IMR-90 (cell line): ENCODE data around the gene PHIP. TPM values are rescaled to one million over a fixed set of nuclear protein-coding genes. Genes with fewer than 3 reads are reported as not detected.

ENCODE experiments used
- ATAC-seq: fragments of 200-7000 bp; cut with Tn5 transposase; 2 replicates; pipeline ENCODE4 v1.9.1; 2020; ENCODE audit warnings: low read depth, mild to moderate bottlenecking, moderate library complexity
- BruUV-seq: library from RNA; stranded (reverse); fragments of 400-500 nt; replicated peaks from 2 replicates; lab custom pipeline; 2021; lab: Mats Ljungman, UMichigan
- CTCF ChIA-PET: fragments of 300-600 bp; formaldehyde crosslinking; extraction: SDS; loops from one replicate; lab custom pipeline; 2021; ENCODE audit warnings: antibody characterized with exemption; lab: Yijun Ruan, JAX
- POLR2A ChIA-PET: fragments of 300-600 bp; sonication (Branson Sonifier 250); formaldehyde crosslinking; loops from one replicate; lab custom pipeline; 2022; ENCODE audit warnings: antibody characterized with exemption; ENCODE audit not compliant: unreplicated experiment; lab: Charles Lee
- DNase-seq: peaks from one replicate; pipeline ENCODE4 v3.0.0; 2013
- H2AFZ ChIP-seq: replicated peaks from 2 replicates; pipeline ENCODE3; 2013; ENCODE audit warnings: low read length, mild to moderate bottlenecking; ENCODE audit not compliant: poor library complexity
- H2AK5ac ChIP-seq: 2 replicates; pipeline ENCODE4 v1.6.1; 2013; ENCODE audit warnings: low read depth, low read length, inconsistent platforms
- H2AK9ac ChIP-seq: replicated peaks from 2 replicates; pipeline ENCODE3; 2013; ENCODE audit warnings: mild to moderate bottlenecking, low read depth, low read length, moderate library complexity; ENCODE audit not compliant: poor library complexity
- H2BK120ac ChIP-seq: 2 replicates; pipeline ENCODE4 v1.6.1; 2013; ENCODE audit warnings: low read depth, low read length, inconsistent platforms
- H2BK15ac ChIP-seq: 3 replicates; pipeline ENCODE4 v1.6.1; 2013; ENCODE audit warnings: low read depth, low read length, inconsistent platforms
- H2BK20ac ChIP-seq: 2 replicates; pipeline ENCODE4 v1.6.1; 2013; ENCODE audit warnings: low read depth, mild to moderate bottlenecking, inconsistent platforms, low read length, moderate library complexity
- H2BK5ac ChIP-seq: 2 replicates; pipeline ENCODE4 v1.6.1; 2013; ENCODE audit warnings: mild to moderate bottlenecking, low read depth, low read length, inconsistent platforms; ENCODE audit not compliant: poor library complexity, severe bottlenecking
- H3K14ac ChIP-seq: replicated peaks from 2 replicates; pipeline ENCODE4 v1.6.1; 2013; ENCODE audit warnings: low read depth, low read length, inconsistent platforms
- H3K18ac ChIP-seq: 2 replicates; pipeline ENCODE4 v1.6.1; 2013; ENCODE audit warnings: low read depth, low read length, control low read depth
- H3K23ac ChIP-seq: 2 replicates; pipeline ENCODE4 v1.6.1; 2013; ENCODE audit warnings: low read depth, low read length, inconsistent platforms
- H3K27ac ChIP-seq: 2 replicates; pipeline ENCODE4 v1.5.1; 2013; ENCODE audit warnings: mild to moderate bottlenecking, control low read depth, low read length; ENCODE audit not compliant: insufficient read depth
- H3K27me3 ChIP-seq: 2 replicates; pipeline ENCODE4 v1.6.1; 2013; ENCODE audit warnings: low read length; ENCODE audit not compliant: control insufficient read depth, insufficient read depth
- H3K36me3 ChIP-seq: 2 replicates; pipeline ENCODE4 v1.6.1; 2013; ENCODE audit warnings: low read length, mixed read lengths; ENCODE audit not compliant: control insufficient read depth, insufficient read depth
- H3K4ac ChIP-seq: 2 replicates; pipeline ENCODE4 v1.6.1; 2013; ENCODE audit warnings: low read depth, low read length, inconsistent platforms
- H3K4me1 ChIP-seq: 2 replicates; pipeline ENCODE4 v1.6.1; 2013; ENCODE audit warnings: low read length, mixed read lengths; ENCODE audit not compliant: control insufficient read depth, insufficient read depth
- H3K4me2 ChIP-seq: 2 replicates; pipeline ENCODE4 v1.6.1; 2013; ENCODE audit warnings: low read depth, mild to moderate bottlenecking, control low read depth, low read length, moderate library complexity
- H3K4me3 ChIP-seq: 2 replicates; pipeline ENCODE4 v1.5.1; 2013; ENCODE audit warnings: low read depth, mild to moderate bottlenecking, control low read depth, low read length, moderate library complexity; ENCODE audit not compliant: insufficient read depth
- H3K56ac ChIP-seq: 2 replicates; pipeline ENCODE4 v1.6.1; 2013; ENCODE audit warnings: low read length, inconsistent platforms; ENCODE audit not compliant: insufficient read depth; ENCODE audit errors: extremely low read depth
- H3K79me1 ChIP-seq, 2 experiments: 2 replicates each; pipeline ENCODE4 v1.6.1; 2013; ENCODE audit warnings: low read length in 2 of 2, inconsistent platforms in 1 of 2, low read depth in 1 of 2
- H3K9ac ChIP-seq: 2 replicates; pipeline ENCODE4 v1.6.1; 2013; ENCODE audit warnings: low read depth, low read length, control low read depth
- H3K9me1 ChIP-seq: 2 replicates; pipeline ENCODE4 v1.6.1; 2013; ENCODE audit warnings: low read length, inconsistent platforms; ENCODE audit not compliant: insufficient read depth
- H3K9me3 ChIP-seq: 2 replicates; pipeline ENCODE4 v1.6.1; 2013; ENCODE audit warnings: low read length; ENCODE audit not compliant: control insufficient read depth, insufficient read depth
- H4K20me1 ChIP-seq: 2 replicates; pipeline ENCODE4 v1.6.1; 2013; ENCODE audit warnings: low read length, inconsistent platforms; ENCODE audit not compliant: insufficient read depth
- H4K5ac ChIP-seq: 2 replicates; pipeline ENCODE4 v1.6.1; 2013; ENCODE audit warnings: mild to moderate bottlenecking, low read depth, low read length, control low read depth
- H4K8ac ChIP-seq, 2 experiments: 2 replicates each; pipeline ENCODE4 v1.6.1; 2013; ENCODE audit warnings: low read depth in 2 of 2, low read length in 2 of 2, control low read depth in 1 of 2, inconsistent platforms in 1 of 2
- H4K91ac ChIP-seq: 2 replicates; pipeline ENCODE4 v1.6.1; 2013; ENCODE audit warnings: low read depth, low read length, inconsistent platforms; ENCODE audit not compliant: insufficient read depth
- BHLHE40 ChIP-seq: fragments of 150-350 bp; IDR thresholded peaks from 2 replicates; pipeline ENCODE4 v1.6.1; 2016; ENCODE audit warnings: mild to moderate bottlenecking, low read depth, low read length
- MAZ ChIP-seq: IDR thresholded peaks from 2 replicates; pipeline ENCODE4 v1.6.1; 2012; ENCODE audit warnings: low read depth, mild to moderate bottlenecking, low read length, improper control_type of control experiment, moderate library complexity, borderline replicate concordance
- MXI1 ChIP-seq: IDR thresholded peaks from 2 replicates; pipeline ENCODE4 v1.6.1; 2012; ENCODE audit warnings: low read depth, mild to moderate bottlenecking, low read length, moderate library complexity, borderline replicate concordance
- RCOR1 ChIP-seq: IDR thresholded peaks from 2 replicates; pipeline ENCODE4 v1.6.1; 2012; ENCODE audit warnings: mild to moderate bottlenecking, low read length, improper control_type of control experiment; ENCODE audit not compliant: insufficient replicate concordance
- WGBS, 2 experiments: methylation state at CpG; one replicate each; pipeline versions ENCODE4 v1.1.5 to v1.1.7; 2013; ENCODE audit warnings: missing lambda C conversion rate in 2 of 2; ENCODE audit not compliant: insufficient read length in 1 of 2; ENCODE audit errors: extremely low coverage in 2 of 2; 5-methylcytosine and 5-hydroxymethylcytosine counted together
- dilution Hi-C: fragments of 300-500 bp; cut with HindIII; formaldehyde crosslinking; loops from one replicate; pipeline ENCODE4 v1.14.3; 2018; ENCODE audit warnings: low sequenced_read_pairs; ENCODE audit not compliant: unreplicated experiment
- in situ Hi-C: fragments of 300-500 bp; cut with MboI; formaldehyde crosslinking; loops from 3 replicates; pipeline ENCODE4 v1.14.3; 2019; ENCODE audit warnings: low sequenced_read_pairs, inconsistent platforms, mixed read lengths
- intact Hi-C: fragments of 100-400 bp; cut with micrococcal nuclease; formaldehyde crosslinking; loops from 2 replicates; pipeline ENCODE4 v1.10.0; 2022
- polyA plus RNA-seq, 3 experiments: library from polyadenylated mRNA; depleted of rRNA; stranded (reverse); fragments of >200 nt; gene quantifications; 2 replicates each; pipeline ENCODE4 v1.2.3, GENCODE V29; 2012; ENCODE audit warnings: low replicate concordance in 1 of 3
- total RNA-seq: library from RNA; depleted of rRNA; stranded (reverse); fragments of >200 nt; gene quantifications from 2 replicates; pipeline ENCODE4 v1.2.3, GENCODE V29; 2012

The PHIP gene
- total and polyA plus RNA-seq, 2 of the 4 experiments (the other 2 are of a cell fraction), result 3.4 to 20.4 TPM

- Histone ChIP-seq H2BK5ac (no peak overlapping the region), H3K23ac (peak overlapping the region; percentile 23; the same call in 1 of the 2 replicates), H3K9ac (no peak overlapping the region), H2BK120ac (no peak overlapping the region), H2BK20ac (no peak overlapping the region), H3K36me3 (peaks cover 5% of the 10 kb centered on the region), H3K4ac (no peak overlapping the region), H3K14ac (no peak overlapping the region), H3K79me1 (peaks cover 30 to 33% of the 10 kb centered on the region in 2 experiments), H2AK5ac (no peak overlapping the region), H2AFZ (no peak overlapping the region), H3K18ac (no peak overlapping the region), H3K9me3 (no peaks in the 10 kb centered on the region), H4K20me1 (no peaks in the 10 kb centered on the region; the same call in 1 of the 2 replicates), H2BK15ac (no peak overlapping the region), H3K4me1 (peaks cover 7% of the 10 kb centered on the region), H3K4me3 (no peak overlapping the region), H3K56ac (no peak overlapping the region), H2AK9ac (no peak overlapping the region), H4K5ac (no peak overlapping the region; the same call in 1 of the 2 replicates), H4K91ac (no peak overlapping the region), H4K8ac (no peak overlapping the region), H3K4me2 (peak overlapping the region; percentile 48; the same call in 1 of the 2 replicates), H3K27ac (no peak overlapping the region), H3K9me1 (peaks cover 2% of the 10 kb centered on the region; the same call in 1 of the 2 replicates), H3K27me3 (no peaks in the 10 kb centered on the region)
- dilution Hi-C loops, result no loop called here
- intact Hi-C loops, result loop anchor here (5.0 kb wide), 1 partner anchor 65 kb away; no protein-coding TSS in a partner anchor
- DNase-seq (no peak), ATAC-seq (no peak)
- no TSS peak for BruUV-seq
- in situ Hi-C loops, result loop anchor here (10.0 kb wide), 1 partner anchor 482 kb away; no protein-coding TSS in a partner anchor
- POLR2A ChIA-PET, result no interaction called here
- CTCF ChIA-PET, result no interaction called here
- no CpG with 5 or more reads among the region's 2 CpGs for WGBS, 2 experiments
- TF ChIP-seq MAZ, result no peak
- TF ChIP-seq MXI1, result no peak
- no peak for TF ChIP-seq RCOR1
- no peak for TF ChIP-seq BHLHE40
These were observed 15.3 kb downstream of the PHIP start for GRCh38 chr6:79062708-79063107.
